ENCODE results near the gene FAR2.

GRCh38 chr12:29264424-29264823, 115.3 kb downstream of the FAR2 start:
- TF ChIP-seq ELF4 (IDR thresholded peaks at IDR 0.05) (no peak), SUZ12 (IDR thresholded peaks at IDR 0.05) (no peak)

Data from HEK293T (cell line).